B cell (primary cell): Measurements from ENCODE around the gene UAP1L1. TPM values are rescaled to one million over a fixed set of nuclear protein-coding genes. Genes with fewer than 3 reads are reported as not detected.
"Not testable (repeated sequence)": the region's sequence is repeated elsewhere in the genome, so short reads cannot be mapped to it uniquely, and the experiment has no call there.

Experiments
- ATAC-seq: fragments of 200-7000 bp; cut with Tn5 transposase; one replicate; pipeline ENCODE4 v1.10.0; 2021; ENCODE audit warnings: low read depth, mild to moderate bottlenecking, moderate number of reproducible peaks, moderate library complexity
- CTCF ChIA-PET: fragments of 350-600 bp; sonication (Branson Sonifier 250); formaldehyde crosslinking; loops from one replicate; lab custom pipeline; 2021; ENCODE audit warnings: antibody characterized with exemption, inconsistent platforms; lab: Charles Lee
- POLR2A ChIA-PET: fragments of 350-600 bp; sonication (Branson Sonifier 250); formaldehyde crosslinking; loops from one replicate; lab custom pipeline; 2021; ENCODE audit warnings: antibody characterized with exemption; lab: Charles Lee
- DNase-seq: peaks from one replicate; pipeline ENCODE4 v3.0.0; 2013
- H2AFZ ChIP-seq: 2 replicates; pipeline ENCODE4 v1.6.1; 2012; ENCODE audit warnings: mild to moderate bottlenecking, low read depth, low read length; ENCODE audit not compliant: insufficient read depth, poor library complexity, severe bottlenecking
- H3K27ac ChIP-seq, 2 donors: 1 replicate in 1 of 2; 2 replicates in 1 of 2; pipeline ENCODE4 v1.5.1; 2012 to 2013; ENCODE audit warnings: low read length in 2 of 2, mild to moderate bottlenecking in 2 of 2, moderate library complexity in 1 of 2
- H3K27me3 ChIP-seq, 4 experiments: fragments of 200-600 bp in 1 of 4; sonication (generic) in 1 of 4; replicated peaks in 1 of 4; 1 replicate in 2 of 4; 2 replicates in 2 of 4; pipeline versions ENCODE4 v1.6.1 to v1.7.0; 2013 to 2016; ENCODE audit warnings: low read length in 3 of 4, mild to moderate bottlenecking in 2 of 4, mixed read lengths in 1 of 4, moderate library complexity in 1 of 4; ENCODE audit not compliant: insufficient read depth in 4 of 4, control insufficient read depth in 3 of 4; ENCODE audit errors: control extremely low read depth in 1 of 4
- H3K36me3 ChIP-seq, 2 experiments: replicated peaks in 1 of 2; 1 replicate in 1 of 2; 2 replicates in 1 of 2; pipeline versions ENCODE4 v1.6.1 to v1.7.1; 2013; ENCODE audit warnings: low read length in 1 of 2; ENCODE audit not compliant: insufficient read depth in 2 of 2, control insufficient read depth in 1 of 2; ENCODE audit errors: control extremely low read depth in 1 of 2, extremely low read depth in 1 of 2
- H3K4me1 ChIP-seq, 2 donors: fragments of 200-600 bp in 1 of 2; sonication (generic) in 1 of 2; 1 replicate in 1 of 2; 2 replicates in 1 of 2; pipeline versions ENCODE4 v1.5.1 to v1.6.1; 2013 to 2017; ENCODE audit warnings: low read length in 2 of 2; ENCODE audit not compliant: control insufficient read depth in 2 of 2, insufficient read depth in 2 of 2
- H3K4me2 ChIP-seq: replicated peaks from 2 replicates; pipeline ENCODE3; 2012; ENCODE audit warnings: mild to moderate bottlenecking, low read depth, low read length; ENCODE audit not compliant: poor library complexity, severe bottlenecking
- H3K4me3 ChIP-seq, 5 experiments: fragments of 200-600 bp in 1 of 5; sonication (generic) in 1 of 5; 1 replicate in 3 of 5; 2 replicates in 2 of 5; pipeline versions ENCODE4 v1.5.1 to v1.7.0; 2011 to 2016; ENCODE audit warnings: low read length in 4 of 5, mild to moderate bottlenecking in 4 of 5, low read depth in 2 of 5, control low read depth in 1 of 5, moderate library complexity in 1 of 5; ENCODE audit not compliant: insufficient read depth in 1 of 5; ENCODE audit errors: control extremely low read depth in 1 of 5, extremely low read depth in 1 of 5
- H3K79me2 ChIP-seq: fragments of 200-600 bp; sonication (generic); one replicate; pipeline ENCODE4 v1.6.0; 2016; ENCODE audit warnings: low read length; ENCODE audit not compliant: control insufficient read depth, insufficient read depth
- H3K9ac ChIP-seq: fragments of 200-600 bp; sonication (generic); 2 replicates; pipeline ENCODE4 v1.6.1; 2017; ENCODE audit warnings: mild to moderate bottlenecking, low read length, moderate library complexity
- H3K9me3 ChIP-seq, 3 donors: one replicate each; pipeline versions ENCODE4 v1.6.1 to v1.7.1; 2013; ENCODE audit warnings: low read length in 2 of 3; ENCODE audit not compliant: control insufficient read depth in 2 of 3, insufficient read depth in 1 of 3; ENCODE audit errors: control extremely low read depth in 1 of 3
- H4K20me1 ChIP-seq: 2 replicates; pipeline ENCODE4 v1.6.0; 2012; ENCODE audit warnings: mild to moderate bottlenecking, low read length; ENCODE audit not compliant: insufficient read depth, control insufficient read depth, poor library complexity, severe bottlenecking
- H3K27ac Mint-ChIP-seq: one replicate; pipeline ENCODE4 v1.8.0; 2021; ENCODE audit warnings: mixed read lengths
- H3K27me3 Mint-ChIP-seq: one replicate; pipeline ENCODE4 v1.8.0; 2021; ENCODE audit warnings: mixed read lengths
- H3K4me1 Mint-ChIP-seq: one replicate; pipeline ENCODE4 v1.8.0; 2021; ENCODE audit warnings: mixed read lengths
- H3K4me3 Mint-ChIP-seq: one replicate; pipeline ENCODE4 v1.8.0; 2021; ENCODE audit warnings: mixed read lengths
- H3K9me3 Mint-ChIP-seq: one replicate; pipeline ENCODE4 v1.8.0; 2022; ENCODE audit warnings: mixed read lengths; ENCODE audit not compliant: insufficient read depth
- whole genome bisulfite sequencing: methylation state at CpG from one replicate; pipeline ENCODE4 v1.1.5; 2013; ENCODE audit warnings: missing lambda C conversion rate; ENCODE audit not compliant: insufficient coverage; 5-methylcytosine and 5-hydroxymethylcytosine counted together
- intact Hi-C: fragments of 100-400 bp; cut with micrococcal nuclease; formaldehyde crosslinking; loops from one replicate; pipeline ENCODE4 v1.10.0; 2022
- polyA plus RNA-seq: library from polyadenylated mRNA; depleted of rRNA; stranded (reverse); fragments of >200 nt; gene quantifications from 2 replicates; pipeline ENCODE4 v1.2.3, GENCODE V29; 2012
- total RNA-seq, 2 donors: library from RNA; stranded (reverse); fragments of 120-200 nt in 1 of 2; gene quantifications; 1 replicate in 1 of 2; 2 replicates in 1 of 2; pipeline versions ENCODE4 v1.2.3 to v1.2.4, GENCODE V29; 2013 to 2022

The UAP1L1 gene
- total and polyA plus RNA-seq, 2 donors (not counting 1 experiment from before 2014, with no cell fraction given): 29.1 to 47.6 TPM

GRCh38 chr9:137121927-137122795 is 44.8 kb downstream of the UAP1L1 start:
- peak overlapping the region; percentile 47 for H3K4me2 ChIP-seq
- intact Hi-C loops: loop anchor here (5.0 kb wide), 1 partner anchor 35 kb away; no protein-coding TSS in a partner anchor
- not testable (repeated sequence) for H3K27me3 Mint-ChIP-seq

GRCh38 chr9:137122796-137123467 is 45.6 kb downstream of the UAP1L1 start:
- H3K4me1 Mint-ChIP-seq: peaks cover 49% of the 10 kb centered on the region
- H3K27me3 Mint-ChIP-seq, H2AFZ ChIP-seq, H3K36me3 ChIP-seq, DNase-seq, H4K20me1 ChIP-seq, H3K9me3 Mint-ChIP-seq, H3K27me3 ChIP-seq, H3K9me3 ChIP-seq: not testable (repeated sequence)
- peaks cover 48 to 59% of the 10 kb centered on the region in 2 donors for H3K4me1 ChIP-seq
- H3K4me2 ChIP-seq: peak overlapping the region; percentile 47
- ATAC-seq: peak; percentile 14
- peak overlapping the region; percentile 62 to 84 for H3K27ac ChIP-seq
- peak overlapping the region; percentile 6 for H3K9ac ChIP-seq
- CTCF ChIA-PET: interaction anchor here (0.6 to 3.9 kb wide), 10 partner anchors 40 to 286 kb away, joined by 3 to 15 read pairs (median 4); partner anchors contain the start of genes CYSRT1, RNF224 and TPRN
- peak overlapping the region; percentile 91 for H3K27ac Mint-ChIP-seq
- peak overlapping the region in 1 of 5 experiments; percentile 33 for H3K4me3 ChIP-seq
- peak overlapping the region; percentile 72 for H3K4me3 Mint-ChIP-seq
- POLR2A ChIA-PET: interaction anchor here (0.7 to 1.0 kb wide), 2 partner anchors 53 to 123 kb away, joined by 3 to 14 read pairs; partner anchors contain the start of gene SAPCD2
- H3K79me2 ChIP-seq: peaks cover 24% of the 10 kb centered on the region
- 40% methylated on average over 2 of the region's 16 CpGs for WGBS
- intact Hi-C loops: loop anchor here (5.0 kb wide), 1 partner anchor 34 kb away; no protein-coding TSS in a partner anchor

More at GRCh38 chr9:137121927-137122795, 44.8 kb downstream of the UAP1L1 start:
- ChIA-PET POLR2A (interaction anchor here (1.0 kb wide), 1 partner anchor 52 kb away, joined by 14 read pairs; the partner anchor contains the start of gene SAPCD2), CTCF (interaction anchor here (0.7 to 3.9 kb wide), 8 partner anchors 39 to 287 kb away, joined by 3 to 15 read pairs (median 4); partner anchors contain the start of genes CYSRT1, RNF224 and TPRN)
- Mint-ChIP-seq H3K27ac (peak overlapping the region; percentile 91), H3K4me1 (peaks cover 41% of the 10 kb centered on the region), H3K4me3 (peak overlapping the region; percentile 72)
- Histone ChIP-seq H3K79me2 (peaks cover 16% of the 10 kb centered on the region), H3K4me1 (peaks cover 43 to 52% of the 10 kb centered on the region in 2 donors), H3K9ac (peak overlapping the region; percentile 6), H3K27ac (peak overlapping the region; percentile 62 to 84), H3K4me3 (peak overlapping the region in 2 of 5 experiments; percentile 33 to 34)
- peak; percentile 62 for DNase-seq
- H3K9me3 Mint-ChIP-seq, H3K9me3 ChIP-seq, H2AFZ ChIP-seq, H4K20me1 ChIP-seq, H3K36me3 ChIP-seq, H3K27me3 ChIP-seq: not testable (repeated sequence)
- ATAC-seq: peak; percentile 54
- WGBS: 50% methylated on average over 6 of the region's 25 CpGs
